Left hindlimb (tissue), 1 donor: ENCODE results near the gene C3orf20.
"Not testable (repeated sequence)": the region's sequence is repeated elsewhere in the genome, so short reads cannot be mapped to it uniquely, and the experiment has no call there.

Experiments used
- DNase-seq: peaks from one replicate; pipeline ENCODE4 v3.0.0-alpha.2; 2018

The C3orf20 gene

GRCh38 chr3:14651440-14652251, 23.3 kb upstream of the C3orf20 start, which contains the start of gene CCDC174:
Gene CCDC174, plus strand, starts transcription at chr3:14651762. Its CDS starts 75 bp downstream, at chr3:14651837.
- peak; percentile 97 for DNase-seq

DNA sequence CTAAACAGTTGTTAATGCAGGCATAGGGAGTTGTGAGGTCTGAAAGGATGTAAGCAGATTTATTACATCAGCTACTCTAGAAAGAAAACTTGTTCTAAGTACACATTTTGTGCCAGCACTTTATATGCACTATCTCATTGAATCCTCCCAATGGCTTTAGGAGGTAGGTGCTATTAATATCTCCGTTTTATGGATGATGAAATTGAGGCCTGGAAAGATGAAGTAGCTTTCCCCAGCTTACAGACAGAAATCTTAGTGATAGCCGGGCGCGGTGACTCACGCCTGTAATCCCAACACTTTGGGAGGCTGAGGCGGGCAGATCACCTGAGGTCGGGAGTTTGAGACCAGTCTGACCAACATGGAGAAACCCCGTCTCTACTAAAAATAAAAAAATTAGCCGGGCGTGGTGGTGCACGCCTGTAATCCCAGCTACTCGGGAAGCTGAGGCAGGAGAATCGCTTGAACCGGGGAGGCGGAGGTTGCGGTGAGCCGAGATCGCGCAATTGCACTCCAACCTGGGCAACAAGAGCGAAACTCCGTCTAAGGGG, 22.5 kb upstream of the C3orf20 start:
- DNase-seq = not testable (repeated sequence)

DNA sequence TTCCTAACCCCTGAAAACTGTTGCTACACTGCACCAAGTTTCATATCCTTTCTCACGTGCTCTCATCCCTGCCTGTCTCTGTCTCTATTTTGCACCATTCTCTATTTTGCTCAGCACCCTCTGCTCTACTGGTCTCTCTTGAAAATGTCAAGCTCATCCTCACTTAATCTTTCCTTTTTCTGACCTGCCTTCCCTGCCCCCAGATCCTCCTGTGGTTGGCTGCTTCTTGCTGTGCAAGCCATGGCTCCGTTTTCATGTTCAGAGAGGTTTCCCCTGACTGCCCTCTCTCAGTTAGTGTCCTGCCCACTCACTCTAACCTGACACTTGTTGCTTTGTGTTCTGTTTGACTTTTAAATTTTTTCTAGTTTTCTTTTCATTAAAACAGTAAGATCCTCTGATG, 17.4 kb upstream of the C3orf20 start:
- no peak for DNase-seq

DNA sequence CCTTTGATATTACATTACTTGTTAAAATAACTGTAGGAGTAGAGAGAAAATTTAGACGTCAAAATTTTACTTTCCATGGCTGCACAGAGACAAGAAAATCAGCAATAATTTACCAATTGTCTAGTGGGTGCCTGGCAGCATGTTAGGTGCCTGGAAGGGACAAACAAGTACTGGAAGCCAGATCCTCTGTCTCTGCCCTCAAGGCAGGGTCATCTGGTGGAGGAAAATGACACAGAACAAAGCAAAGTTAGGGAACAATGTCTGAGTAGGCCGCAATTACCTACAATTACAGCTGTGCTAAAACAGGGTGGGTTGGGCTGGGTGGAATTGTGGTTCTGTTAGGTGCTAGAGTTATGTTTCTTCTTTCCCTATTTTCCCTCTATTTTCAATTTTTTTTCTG, 16.0 kb upstream of the C3orf20 start:
- no peak for DNase-seq

- DNase-seq = no peak
These were observed 14.0 kb upstream of the C3orf20 start for GRCh38 chr3:14660942-14661341.

DNA sequence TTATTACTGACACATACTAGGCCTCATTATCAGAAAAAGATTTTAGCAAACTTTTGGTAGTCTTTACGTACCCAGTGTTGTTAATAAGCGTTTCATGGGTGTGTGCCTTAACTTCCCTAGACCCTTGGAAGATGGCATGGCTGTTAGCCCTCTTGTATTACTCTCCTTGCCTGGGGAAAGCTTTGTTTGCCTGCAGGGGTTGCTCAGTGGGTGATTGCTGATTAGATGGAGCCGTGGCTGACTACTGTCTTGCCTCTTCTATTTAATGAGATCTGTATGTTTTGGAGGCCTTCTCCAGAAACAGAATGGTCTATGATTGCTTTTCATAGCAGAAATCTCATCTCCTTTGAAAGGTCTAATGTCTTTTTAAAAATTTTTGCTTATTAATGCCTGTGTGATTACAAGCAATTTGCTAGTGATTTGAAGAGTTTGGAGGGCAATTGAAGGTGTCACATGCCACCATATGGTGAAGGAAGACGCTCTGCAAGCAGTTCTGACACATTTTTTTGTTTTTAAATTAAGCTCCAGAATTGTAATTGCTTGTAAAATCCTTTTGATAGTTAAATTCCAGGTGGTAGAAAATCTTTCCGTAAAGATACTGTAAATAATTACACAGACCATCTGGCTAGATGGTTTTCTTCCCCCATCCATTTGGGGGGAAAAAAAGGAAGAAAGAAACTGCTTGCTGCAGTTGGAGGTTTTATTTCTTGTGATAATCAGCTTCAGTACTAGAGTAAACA, 11.4 kb upstream of the C3orf20 start:
- DNase-seq = no peak

DNA sequence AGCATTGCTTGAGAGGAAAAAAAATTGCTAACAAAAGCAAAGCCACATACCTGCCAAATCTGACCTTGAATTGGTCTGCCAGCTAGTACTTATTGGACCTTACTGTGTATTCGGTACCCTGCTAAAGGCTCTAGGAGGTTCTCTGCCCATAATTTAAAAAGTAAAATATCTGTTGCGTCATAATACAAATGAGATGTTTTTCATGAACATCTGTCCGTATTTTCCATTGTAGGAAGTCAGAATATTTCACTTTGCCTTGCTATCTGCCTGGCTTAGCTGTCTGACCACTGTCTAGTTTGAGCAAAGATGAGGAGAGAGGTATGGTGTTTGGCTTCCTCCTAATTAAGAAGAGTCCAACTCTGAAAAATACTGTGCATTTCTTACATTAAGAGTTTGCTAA, 10.8 kb upstream of the C3orf20 start:
- DNase-seq = no peak

DNA sequence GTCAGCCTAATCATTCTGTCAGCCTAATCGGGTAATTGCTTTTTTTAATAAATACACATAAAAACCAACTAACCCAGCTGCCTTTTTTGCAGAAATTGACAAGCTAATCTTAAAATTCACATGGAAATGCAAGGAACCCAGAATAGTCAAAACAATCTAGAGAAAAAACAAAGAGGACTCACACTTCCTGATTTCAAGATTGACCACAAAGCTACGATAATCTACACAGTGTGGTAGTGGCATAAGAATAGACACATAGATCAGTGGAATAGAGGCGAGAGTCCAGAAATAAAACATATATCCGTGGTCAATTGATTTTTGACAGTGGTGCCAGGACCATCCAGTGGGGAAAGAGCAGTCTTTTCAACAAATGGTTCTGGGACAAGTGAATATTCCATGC, 2.4 kb upstream of the C3orf20 start:
- DNase-seq = no peak

GRCh38 chr3:14676881-14677280, 1.9 kb downstream of the C3orf20 start:
- DNase-seq = no peak

- DNase-seq = no peak
These were observed 3.1 kb downstream of the C3orf20 start for GRCh38 chr3:14678015-14678503.

DNA sequence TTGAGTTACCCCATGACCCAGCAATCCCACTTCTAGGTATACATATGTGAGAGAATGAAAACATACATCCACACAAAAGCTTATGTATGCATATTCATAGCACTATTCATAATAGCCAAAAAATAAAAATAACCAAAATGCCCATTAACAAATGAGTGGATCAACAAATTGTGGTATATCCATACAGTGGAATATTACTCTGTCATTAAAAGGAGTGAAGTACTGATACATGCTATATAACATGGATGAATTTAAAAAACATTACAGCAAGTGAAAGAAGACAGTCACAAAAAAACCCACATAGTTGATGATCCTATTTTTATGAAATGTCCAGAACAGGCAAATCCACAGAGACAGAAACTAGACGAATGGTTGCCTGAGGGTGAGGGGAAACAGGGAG, 5.2 kb downstream of the C3orf20 start:
- DNase-seq = no peak

DNA sequence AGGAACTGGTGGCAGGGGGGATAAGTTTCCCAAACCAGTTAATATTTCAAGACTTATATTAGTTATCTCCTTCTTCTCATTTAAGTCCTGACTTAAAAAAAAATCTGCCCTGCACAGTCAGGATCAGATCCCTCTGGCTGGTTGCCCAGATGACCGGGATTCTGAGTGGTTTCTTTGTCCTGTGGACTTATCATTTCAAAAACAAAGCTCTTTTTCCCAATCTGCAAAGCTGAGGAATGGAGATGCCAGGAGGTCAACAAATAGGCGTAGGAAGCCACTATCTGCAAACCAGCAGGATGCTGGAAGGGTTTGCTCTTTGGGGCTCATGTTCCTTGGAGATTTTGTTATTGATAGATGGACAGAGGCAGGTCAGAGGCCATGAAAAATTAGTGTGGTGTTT, 5.8 kb downstream of the C3orf20 start:
- DNase-seq = no peak

DNA sequence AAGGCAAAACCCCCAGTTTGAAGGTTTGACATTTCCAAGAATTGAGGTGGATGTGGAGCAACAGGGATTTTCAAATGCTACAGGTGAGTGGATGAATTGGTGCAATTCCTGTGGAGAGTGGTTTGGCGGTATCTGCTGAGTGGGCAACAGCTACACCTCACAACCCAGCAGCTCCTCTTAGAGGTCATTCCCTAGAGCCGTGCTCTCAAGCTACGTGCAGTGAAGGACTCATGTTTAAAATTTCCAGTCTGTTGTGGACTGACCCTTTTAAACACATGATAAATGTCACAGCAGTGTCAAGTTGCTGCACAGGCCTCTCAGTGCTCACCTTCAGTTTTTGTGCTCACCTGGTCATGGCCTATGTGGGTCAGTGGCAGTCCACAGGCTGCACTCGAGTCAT, 9.5 kb downstream of the C3orf20 start:
- no peak for DNase-seq

GRCh38 chr3:14685179-14685578, 10.2 kb downstream of the C3orf20 start:
- no peak for DNase-seq

- DNase-seq = no peak
These were observed 12.4 kb downstream of the C3orf20 start for GRCh38 chr3:14687360-14687759.

DNA sequence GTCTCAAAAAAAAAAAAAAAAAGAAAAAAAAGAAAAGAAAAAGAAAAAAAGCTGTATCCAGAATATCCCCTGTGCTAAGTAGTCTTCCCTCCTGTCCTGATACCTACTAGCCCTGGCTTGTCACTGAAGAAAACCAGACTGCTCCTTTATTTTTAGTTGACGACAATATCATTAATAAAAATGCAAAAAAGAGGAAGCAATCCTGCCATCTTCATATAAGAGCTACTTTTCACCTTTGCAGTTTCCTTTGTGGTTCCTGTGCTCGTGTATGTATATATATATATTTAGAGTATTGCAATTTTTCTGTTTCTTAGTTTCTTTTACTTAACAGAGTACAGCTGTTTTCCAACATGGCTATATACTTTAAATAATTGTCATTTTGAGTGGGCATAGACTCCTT, 13.6 kb downstream of the C3orf20 start:
- DNase-seq = no peak

GRCh38 chr3:14689247-14689980, 14.5 kb downstream of the C3orf20 start:
- no peak for DNase-seq

DNA sequence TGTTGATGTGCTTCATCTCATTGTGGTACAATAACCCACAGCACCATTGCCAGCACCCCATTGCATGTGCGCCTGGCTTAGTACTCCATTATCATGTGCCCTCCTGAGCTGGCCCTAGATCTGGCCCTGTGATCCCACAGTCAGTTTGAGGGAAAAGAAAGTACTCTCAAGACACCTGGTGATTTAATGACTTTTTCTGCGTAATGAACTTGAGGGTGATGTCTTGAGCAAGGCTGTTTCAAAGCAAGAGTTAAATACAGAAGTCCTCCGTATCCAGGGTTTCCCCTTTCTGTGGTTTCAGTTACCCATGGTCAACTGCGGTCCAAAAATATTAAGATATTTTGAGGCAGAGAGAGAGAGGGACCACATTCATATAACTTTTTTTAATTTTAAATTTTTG, 16.3 kb downstream of the C3orf20 start:
- no peak for DNase-seq

- DNase-seq = no peak
These were observed 16.8 kb downstream of the C3orf20 start for GRCh38 chr3:14691719-14692118.

- DNase-seq = no peak
These were observed 23.8 kb downstream of the C3orf20 start for GRCh38 chr3:14698601-14699244.

DNA sequence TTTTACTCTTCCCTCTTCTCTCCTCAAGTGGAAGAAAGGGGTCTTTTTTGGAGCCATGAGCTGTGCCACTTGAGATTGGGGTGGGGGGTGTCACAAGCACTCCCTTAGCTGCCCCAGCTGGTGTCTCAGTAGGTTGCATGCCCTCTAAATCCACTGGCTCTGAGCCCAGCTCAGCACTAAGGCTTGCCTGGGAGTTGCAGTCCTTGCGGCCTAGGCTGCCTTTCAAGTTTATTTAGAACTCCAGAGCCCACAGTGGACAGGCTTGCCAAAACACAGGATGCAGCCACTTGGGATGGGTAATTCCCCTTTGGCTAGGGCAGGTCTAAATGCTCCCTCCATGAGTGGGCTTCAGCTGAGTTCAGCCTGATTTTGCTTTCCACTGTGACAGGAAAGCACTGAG, 24.7 kb downstream of the C3orf20 start:
- no peak for DNase-seq

DNA sequence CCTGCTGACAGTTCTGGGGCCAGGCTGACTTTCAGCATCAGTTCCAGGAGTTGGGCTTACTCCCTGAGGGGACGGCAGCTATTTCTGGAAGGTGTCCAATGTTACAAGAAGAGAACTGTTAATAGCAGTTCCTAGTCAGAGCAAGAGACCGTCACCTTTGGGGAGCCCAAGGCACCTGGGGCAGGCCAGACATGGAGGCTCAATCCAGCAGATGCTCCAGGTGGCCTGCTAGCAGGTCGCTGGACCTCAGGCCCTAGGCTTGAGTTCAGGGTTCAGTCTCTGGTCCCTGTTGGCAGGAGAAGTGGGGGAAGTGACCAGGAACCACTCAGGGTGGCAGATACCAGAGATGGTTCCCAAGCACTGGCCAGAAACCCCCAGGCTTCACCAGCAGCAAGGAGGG, 25.9 kb downstream of the C3orf20 start:
- no peak for DNase-seq

- no peak for DNase-seq
These were observed 26.7 kb downstream of the C3orf20 start for GRCh38 chr3:14701676-14702075.
